Renal pelvis (tissue), 4 donors: Measurements from ENCODE around the gene MIEF1. TPM values are rescaled to one million over a fixed set of nuclear protein-coding genes. Genes with fewer than 3 reads are reported as not detected.
"Not testable (repeated sequence)": the region's sequence is repeated elsewhere in the genome, so short reads cannot be mapped to it uniquely, and the experiment has no call there.

Source experiments
- DNase-seq: peaks from one replicate; pipeline ENCODE4 v3.0.0-alpha.2; 2013
- polyA plus RNA-seq, 3 donors: library from polyadenylated mRNA; unstranded; fragments of 120-200 nt; gene quantifications; one replicate each; pipeline ENCODE4 v1.2.1, GENCODE V29; 2013; ENCODE audit not compliant: insufficient read length in 3 of 3

Gene MIEF1
- polyA plus RNA-seq, 3 donors, result 34.9 to 39.5 (median 36.7) TPM

DNA sequence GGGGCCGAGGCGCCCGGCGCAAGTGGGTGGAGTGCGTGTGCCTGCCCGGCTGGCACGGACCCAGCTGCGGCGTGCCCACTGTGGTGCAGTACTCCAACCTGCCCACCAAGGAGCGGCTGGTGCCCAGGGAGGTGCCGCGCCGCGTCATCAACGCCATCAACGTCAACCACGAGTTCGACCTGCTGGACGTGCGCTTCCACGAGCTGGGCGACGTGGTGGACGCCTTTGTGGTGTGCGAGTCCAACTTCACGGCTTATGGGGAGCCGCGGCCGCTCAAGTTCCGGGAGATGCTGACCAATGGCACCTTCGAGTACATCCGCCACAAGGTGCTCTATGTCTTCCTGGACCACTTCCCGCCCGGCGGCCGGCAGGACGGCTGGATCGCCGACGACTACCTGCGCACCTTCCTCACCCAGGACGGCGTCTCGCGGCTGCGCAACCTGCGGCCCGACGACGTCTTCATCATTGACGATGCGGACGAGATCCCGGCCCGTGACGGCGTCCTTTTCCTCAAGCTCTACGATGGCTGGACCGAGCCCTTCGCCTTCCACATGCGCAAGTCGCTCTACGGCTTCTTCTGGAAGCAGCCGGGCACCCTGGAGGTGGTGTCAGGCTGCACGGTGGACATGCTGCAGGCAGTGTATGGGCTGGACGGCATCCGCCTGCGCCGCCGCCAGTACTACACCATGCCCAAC is 14.1 kb upstream of the MIEF1 start:
- DNase-seq, result no peak

- DNase-seq, result no peak
Measured at GRCh38 chr22:39488563-39489083, 13.5 kb upstream of the MIEF1 start.

DNA sequence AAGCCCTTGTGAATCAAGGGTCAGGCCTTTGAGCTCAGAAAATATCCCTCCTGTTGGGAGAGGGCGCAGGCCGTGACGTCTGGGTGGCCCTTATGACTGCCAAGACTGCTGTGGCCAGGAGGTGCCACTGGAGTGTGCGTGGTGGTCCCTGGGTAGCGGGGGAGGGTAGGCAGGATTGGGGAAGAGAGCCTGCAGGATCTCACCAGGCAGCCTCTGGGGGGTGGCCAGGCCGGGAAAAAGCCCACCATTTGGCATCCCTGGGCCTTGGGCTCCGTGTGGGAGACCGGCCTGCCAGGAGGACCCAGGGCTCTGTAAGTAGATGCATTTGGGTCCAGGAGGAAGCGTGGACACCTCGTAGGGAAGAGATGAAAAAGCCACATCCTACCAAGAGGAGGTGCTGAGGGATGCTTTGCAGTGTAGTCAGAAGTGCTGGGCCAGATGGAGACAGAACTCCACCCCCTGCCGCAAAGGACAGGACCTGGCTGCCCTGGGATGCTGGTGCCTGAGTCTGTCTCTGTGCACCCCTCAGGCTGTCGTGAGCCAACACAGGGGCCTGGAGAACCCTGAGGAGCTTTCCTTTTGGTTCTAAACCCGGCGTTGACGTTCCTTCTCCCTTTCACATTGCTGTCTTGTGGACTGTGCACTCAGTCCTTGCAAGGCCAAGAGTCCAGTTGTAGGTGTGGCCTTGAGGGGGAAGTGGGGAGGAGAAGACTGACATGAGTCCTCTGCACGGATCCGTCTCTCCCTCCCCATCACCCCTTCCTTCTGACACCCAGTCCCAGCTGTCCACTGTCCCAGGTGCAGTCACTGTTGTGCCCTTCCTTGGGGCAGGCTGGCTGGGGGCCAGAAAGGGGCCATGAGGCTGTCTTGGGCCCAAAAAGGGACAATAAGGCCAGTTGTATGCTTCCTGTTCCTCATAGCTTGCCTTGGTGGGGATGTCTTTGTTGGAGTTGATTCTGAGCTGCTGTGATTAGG is 12.7 kb upstream of the MIEF1 start:
- no peak for DNase-seq

- no peak for DNase-seq
Measured at GRCh38 chr22:39490135-39490798, 11.8 kb upstream of the MIEF1 start.

- no peak for DNase-seq
Measured at GRCh38 chr22:39490966-39491680, 11.0 kb upstream of the MIEF1 start.

DNA sequence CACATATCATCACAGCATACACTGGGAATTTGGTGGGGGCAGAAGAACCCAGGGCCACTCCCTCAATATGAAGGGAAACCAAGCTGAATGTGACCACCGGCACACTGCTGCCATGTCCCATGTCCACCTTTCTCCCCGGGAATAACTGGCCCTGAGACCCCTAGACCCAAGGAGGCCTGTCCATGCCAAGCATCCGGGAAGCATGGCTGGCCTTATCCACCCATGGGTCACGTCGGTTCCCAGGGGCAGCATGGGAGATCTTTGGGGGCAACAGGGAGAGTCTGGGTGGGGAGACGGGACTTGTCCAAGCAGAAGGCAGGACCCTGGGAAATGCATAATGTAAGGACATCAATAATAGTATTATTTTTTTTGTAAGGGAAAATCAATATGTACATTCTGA is 10.4 kb upstream of the MIEF1 start:
- DNase-seq, result no peak

DNA sequence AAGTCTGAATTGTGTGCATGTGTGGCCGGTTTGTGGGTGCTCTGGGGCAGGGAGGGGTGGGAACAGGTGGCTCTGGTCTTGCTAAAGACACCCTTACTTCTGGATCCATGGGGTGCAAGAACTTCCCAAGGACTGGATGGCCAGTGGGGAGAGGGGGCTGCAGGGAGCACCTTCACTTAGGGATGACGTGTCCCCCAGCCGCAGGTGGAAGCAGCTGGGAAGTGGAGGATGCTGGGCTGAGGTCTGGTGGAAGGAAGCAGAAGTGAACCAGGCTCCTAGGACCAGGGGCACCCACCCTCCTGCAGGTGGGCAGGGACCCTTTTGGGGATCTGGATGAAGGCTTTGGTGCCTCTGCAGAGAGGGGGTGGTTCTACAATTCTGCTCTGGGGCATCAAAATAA is 9.9 kb upstream of the MIEF1 start:
- no peak for DNase-seq

DNA sequence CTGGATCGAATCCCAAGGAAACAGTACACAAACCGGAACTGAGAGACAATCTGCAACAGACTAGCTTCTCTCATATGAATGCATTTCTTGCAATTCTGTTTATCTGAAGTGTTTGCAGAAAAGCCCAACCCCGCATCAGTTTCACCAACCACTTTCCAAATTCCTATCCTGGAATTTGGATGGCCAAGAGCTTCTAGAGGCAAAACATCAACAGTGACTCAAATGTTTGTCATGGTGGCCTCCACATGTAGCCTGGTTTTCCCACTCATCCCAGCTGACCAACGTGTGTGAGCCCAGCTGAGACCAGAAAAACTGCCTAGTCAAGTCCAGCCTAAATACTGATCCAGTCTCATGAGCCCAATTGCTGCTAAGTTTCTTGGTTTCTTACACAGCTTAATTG is 8.3 kb upstream of the MIEF1 start:
- no peak for DNase-seq

DNA sequence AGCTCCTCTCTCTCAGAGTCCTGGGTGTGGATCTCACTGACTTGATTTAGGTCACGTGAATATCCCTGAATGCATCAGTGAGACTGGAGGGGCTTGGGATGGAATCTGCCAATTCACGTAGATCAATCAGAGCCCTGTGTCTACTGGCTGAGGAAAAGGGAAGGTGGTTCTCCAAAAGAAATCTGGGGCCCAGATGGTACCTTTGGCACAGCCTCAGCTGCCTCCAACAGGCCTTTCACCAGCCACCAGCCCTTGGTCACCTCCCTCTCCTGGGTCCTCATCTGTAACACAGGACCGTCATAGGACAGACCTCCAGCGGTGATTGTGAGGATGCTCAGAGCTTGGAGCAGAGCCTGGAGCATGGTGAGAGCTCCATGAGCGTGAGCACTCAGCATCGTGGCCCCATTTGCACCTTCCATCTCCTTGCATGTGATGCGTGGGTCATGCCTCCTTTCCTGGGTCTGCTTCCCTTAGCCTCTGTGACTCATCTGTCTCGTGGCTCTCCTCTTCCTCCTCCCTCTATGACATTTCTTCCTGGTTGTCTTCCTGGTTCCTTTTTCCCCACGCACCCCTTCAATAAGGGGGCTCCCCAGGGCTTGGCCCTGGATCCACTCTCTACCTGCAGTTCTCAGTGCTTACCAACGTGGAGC is 7.5 kb upstream of the MIEF1 start:
- DNase-seq, result no peak

GRCh38 chr22:39496131-39496838 is 5.8 kb upstream of the MIEF1 start:
- peak; percentile 74 for DNase-seq

DNA sequence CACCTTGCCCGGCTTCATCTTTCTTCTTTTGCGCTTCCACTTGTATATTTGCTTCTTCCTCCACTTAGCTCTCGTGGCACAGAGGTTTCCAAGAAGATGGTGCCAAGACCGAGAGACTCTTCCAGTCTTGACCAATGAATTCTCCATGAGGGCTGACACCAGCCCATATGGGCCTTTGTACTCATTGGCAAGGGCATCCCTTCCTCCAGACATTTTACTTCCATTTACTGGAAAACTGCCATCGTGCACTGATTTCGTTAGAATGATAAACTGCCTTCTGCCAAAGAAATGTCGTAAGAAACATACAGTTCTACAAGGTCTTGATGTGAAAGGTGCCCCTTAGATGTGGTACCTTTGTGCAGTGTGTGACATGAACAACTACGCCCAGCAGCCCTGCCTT is 4.7 kb upstream of the MIEF1 start:
- DNase-seq, result no peak

- DNase-seq, result no peak
Measured at GRCh38 chr22:39498368-39498767, 3.7 kb upstream of the MIEF1 start.

DNA sequence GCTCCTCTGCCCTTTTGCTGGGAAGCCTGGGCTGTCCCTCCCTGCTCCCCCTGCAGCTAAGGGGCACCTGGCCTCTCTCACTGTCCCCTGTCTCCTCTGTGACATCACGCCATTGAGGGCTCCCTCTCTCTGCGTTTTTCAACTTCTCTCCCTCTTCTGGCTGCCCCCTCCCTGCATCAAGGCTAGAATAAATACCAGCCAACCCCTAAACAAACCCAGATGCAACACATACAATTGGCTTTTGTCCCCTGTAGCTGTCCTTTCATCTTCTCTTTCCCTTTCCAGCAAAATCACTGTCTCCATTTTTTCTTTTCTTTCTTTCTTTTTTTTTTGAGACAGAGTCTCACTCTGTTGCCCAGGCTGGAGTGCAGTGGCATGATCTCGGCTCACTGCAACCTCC is 3.3 kb upstream of the MIEF1 start:
- no peak for DNase-seq

GRCh38 chr22:39500101-39500500 is 2.0 kb upstream of the MIEF1 start:
- no peak for DNase-seq

DNA sequence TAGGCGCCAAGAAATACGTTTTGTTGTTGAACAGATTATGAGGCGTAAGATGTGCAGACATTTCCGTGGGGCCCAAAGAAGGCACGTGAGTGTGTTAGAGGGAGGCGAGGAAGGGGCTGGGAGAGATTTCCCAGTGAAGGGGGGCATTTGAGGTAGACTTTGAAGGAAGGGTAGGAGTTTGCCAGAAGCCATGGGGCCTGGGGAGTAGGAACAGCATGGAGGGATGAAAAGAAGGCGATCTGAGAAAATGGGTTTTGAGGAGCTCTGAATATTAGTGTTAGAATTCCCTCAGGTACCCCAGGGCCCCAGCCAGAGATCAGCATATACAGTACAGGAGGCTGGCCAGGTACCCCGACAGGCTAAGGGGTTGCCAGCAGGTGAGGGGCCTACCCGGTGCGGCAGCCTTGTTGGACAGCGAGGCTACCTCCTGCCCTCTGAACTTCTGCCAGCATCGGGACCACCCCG is 414 bp upstream of the MIEF1 start:
- no peak for DNase-seq

DNA sequence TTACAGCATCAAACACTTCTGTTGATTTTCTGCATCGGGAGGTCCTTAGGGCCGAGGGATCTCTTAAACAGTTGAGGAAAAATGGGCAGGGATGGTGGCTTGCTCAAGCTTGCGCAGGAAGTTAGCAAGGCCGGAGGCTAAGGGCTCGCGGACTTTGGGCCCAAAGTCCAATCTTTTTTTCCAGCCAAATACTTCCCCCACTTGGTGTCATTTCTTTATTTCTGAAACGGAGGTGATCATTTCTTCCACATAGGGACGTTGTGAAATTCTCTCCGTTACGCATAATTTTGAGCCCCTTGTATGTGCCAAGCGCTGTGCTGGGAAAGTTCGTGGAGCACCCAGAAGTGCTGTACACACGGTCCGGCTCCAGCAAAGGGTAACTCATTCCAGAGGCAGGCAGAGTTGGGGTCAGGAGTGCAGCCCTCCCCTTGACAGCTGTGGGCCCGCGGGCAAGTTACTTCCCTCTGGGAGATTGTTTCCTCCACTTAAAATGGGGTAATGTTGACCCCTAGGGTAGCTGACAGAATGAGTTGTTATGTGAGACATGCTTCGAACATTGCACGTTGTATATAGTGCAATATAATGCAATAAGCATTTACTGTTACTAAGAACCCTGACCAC is 809 bp downstream of the MIEF1 start:
- DNase-seq, result no peak

DNA sequence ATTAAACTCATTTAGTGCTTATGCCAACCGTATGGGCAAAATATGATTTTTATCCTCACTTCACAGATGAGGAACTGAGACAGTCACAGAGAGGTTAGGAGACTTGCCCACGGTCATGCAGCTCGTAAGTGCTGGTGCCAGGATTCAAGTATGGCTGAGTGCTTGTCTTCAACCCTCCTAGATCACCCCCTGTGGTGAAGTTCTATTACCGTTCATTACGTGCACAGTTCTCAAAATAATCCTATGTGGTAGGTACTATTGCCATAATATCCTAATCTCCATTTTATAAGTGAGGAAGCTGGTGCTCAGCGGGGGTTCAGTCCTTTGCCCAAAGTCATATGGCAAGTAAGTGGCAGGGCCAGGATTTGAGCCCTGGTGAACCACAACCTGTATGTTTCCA is 1.5 kb downstream of the MIEF1 start:
- no peak for DNase-seq

DNA sequence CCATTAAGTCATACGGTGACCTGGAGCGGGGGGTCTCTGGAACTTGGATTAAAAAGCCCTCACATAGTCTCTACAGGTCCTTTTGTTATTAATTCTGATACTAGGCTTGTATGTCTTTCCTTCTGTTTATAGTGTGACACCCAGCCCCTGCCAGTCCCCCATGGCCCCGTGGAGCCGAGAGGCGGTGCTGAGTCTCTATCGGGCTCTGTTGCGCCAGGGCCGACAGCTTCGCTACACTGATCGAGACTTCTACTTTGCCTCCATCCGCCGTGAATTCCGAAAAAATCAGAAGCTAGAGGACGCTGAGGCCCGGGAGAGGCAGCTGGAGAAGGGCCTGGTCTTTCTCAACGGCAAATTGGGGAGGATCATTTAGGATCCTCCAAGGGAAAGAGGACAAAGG is 2.0 kb downstream of the MIEF1 start:
- DNase-seq, result no peak

- not testable (repeated sequence) for DNase-seq
Measured at GRCh38 chr22:39507021-39507420, 4.9 kb downstream of the MIEF1 start.

DNA sequence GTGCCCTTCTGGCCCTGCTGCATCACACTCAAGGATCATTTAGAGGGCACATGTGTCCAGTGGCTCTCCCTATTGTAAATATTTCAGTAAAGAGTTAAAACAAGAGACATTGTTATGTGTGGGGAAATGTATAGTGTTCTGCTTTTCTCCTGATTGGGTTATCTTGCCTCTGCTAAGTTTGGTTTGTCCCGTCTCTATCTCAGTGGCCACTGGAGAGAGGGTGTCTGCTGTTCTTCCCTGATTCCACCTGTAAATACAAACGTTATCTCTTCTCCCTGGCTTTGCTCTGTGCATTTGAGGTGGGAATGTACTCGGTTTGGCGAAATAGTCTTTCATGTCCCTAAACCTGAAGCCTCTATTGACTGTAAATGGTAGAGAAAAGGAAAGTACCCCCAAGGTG is 6.3 kb downstream of the MIEF1 start:
- DNase-seq, result no peak
